MM.1S (cell line): Measurements from ENCODE around the gene PIGZ.

Experiments
- EZH2 ChIP-seq: fragments of 300-600 bp; sonication (generic); optimal IDR thresholded peaks from 2 replicates; pipeline ENCODE3; 2017; ENCODE audit warnings: low read depth, mild to moderate bottlenecking, antibody characterized with exemption, low read length, mixed read lengths
- TF ChIP-seq, protein P1 (sequence below): fragments of 300-600 bp; sonication (generic); IDR thresholded peaks from 2 replicates; pipeline ENCODE4 v1.5.1; 2016; ENCODE audit warnings: antibody characterized with exemption, low read length, mixed read lengths

DNA sequence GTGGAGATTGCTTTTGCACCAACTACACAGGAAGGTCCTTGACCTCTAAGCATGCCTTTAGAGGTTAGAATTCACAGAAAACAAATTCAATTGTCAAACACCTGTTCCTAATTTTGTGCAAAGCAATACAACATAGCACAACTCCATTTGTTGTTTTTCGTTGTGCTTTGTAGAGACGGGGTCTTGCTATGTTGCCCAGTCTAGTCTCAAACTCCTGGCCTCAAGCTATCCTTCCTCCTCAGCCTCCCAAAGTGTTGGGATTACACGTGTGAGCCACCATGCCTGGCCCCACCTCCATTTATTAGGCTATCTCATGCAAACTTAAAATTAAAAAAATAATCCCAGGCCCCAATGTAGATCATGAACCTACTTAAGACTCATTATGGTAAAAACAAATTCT is 32.3 kb downstream of the PIGZ start:
- TF ChIP-seq, protein P1, sequence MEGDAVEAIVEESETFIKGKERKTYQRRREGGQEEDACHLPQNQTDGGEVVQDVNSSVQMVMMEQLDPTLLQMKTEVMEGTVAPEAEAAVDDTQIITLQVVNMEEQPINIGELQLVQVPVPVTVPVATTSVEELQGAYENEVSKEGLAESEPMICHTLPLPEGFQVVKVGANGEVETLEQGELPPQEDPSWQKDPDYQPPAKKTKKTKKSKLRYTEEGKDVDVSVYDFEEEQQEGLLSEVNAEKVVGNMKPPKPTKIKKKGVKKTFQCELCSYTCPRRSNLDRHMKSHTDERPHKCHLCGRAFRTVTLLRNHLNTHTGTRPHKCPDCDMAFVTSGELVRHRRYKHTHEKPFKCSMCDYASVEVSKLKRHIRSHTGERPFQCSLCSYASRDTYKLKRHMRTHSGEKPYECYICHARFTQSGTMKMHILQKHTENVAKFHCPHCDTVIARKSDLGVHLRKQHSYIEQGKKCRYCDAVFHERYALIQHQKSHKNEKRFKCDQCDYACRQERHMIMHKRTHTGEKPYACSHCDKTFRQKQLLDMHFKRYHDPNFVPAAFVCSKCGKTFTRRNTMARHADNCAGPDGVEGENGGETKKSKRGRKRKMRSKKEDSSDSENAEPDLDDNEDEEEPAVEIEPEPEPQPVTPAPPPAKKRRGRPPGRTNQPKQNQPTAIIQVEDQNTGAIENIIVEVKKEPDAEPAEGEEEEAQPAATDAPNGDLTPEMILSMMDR, result no peak
- TF ChIP-seq EZH2, result no peak
